Ovary (tissue), 9 donors: Measurements from ENCODE around the gene RASA2. TPM values are rescaled to one million over a fixed set of nuclear protein-coding genes. Genes with fewer than 3 reads are reported as not detected.

ENCODE experiments used
- DNase-seq, 5 donors: peaks; one replicate each; pipeline ENCODE4 v3.0.0-alpha.2; 2019 to 2020
- H3K27ac ChIP-seq, 2 donors: fragments of 200-600 bp; one replicate each; pipeline versions ENCODE4 v1.5.1 to v1.8.0; 2019 to 2022
- H3K27me3 ChIP-seq: fragments of 200-600 bp; one replicate; pipeline ENCODE4 v1.8.0; 2022
- H3K36me3 ChIP-seq: fragments of 200-600 bp; sonication (generic); one replicate; pipeline ENCODE4 v1.5.1; 2019
- H3K4me1 ChIP-seq: one replicate; pipeline ENCODE4 v1.8.1; 2013; ENCODE audit warnings: mild to moderate bottlenecking, moderate library complexity; ENCODE audit not compliant: insufficient read depth
- H3K4me3 ChIP-seq: fragments of 200-600 bp; sonication (generic); one replicate; pipeline ENCODE4 v1.5.1; 2017
- H3K9me3 ChIP-seq, 2 donors: fragments of 200-600 bp in 1 of 2; sonication (generic) in 1 of 2; one replicate each; pipeline versions ENCODE4 v1.5.1 to v1.8.1; 2013 to 2019; ENCODE audit warnings: mild to moderate bottlenecking in 1 of 2, moderate library complexity in 1 of 2
- CTCF ChIP-seq, 3 donors: fragments of 450-650 bp in 2 of 3; fragments of 200-600 bp in 1 of 3; IDR thresholded peaks; one replicate each; pipeline versions ENCODE4 v1.5.1 to v1.8.0; 2016 to 2022; ENCODE audit warnings: antibody characterized with exemption in 3 of 3, mild to moderate bottlenecking in 1 of 3
- EP300 ChIP-seq: sonication (generic); formaldehyde crosslinking; IDR thresholded peaks from one replicate; pipeline ENCODE4 v1.6.1; 2017; ENCODE audit warnings: antibody characterized with exemption
- POLR2A ChIP-seq: fragments of 450-650 bp; IDR thresholded peaks from one replicate; pipeline ENCODE4 v1.6.1; 2017; ENCODE audit warnings: antibody characterized with exemption, mild to moderate bottlenecking, moderate library complexity
- WGBS, 3 donors: extraction: QIAGEN DNeasy Blood & Tissue Kit in 1 of 3; methylation state at CpG; one replicate each; pipeline versions ENCODE4 v1.1.5 to v1.1.7; 2013 to 2017; 5-methylcytosine and 5-hydroxymethylcytosine counted together
- intact Hi-C, 4 donors: fragments of 100-400 bp; cut with DNase I; formaldehyde crosslinking; loops; one replicate each; pipeline versions ENCODE4 v1.11.0 to v1.15.1; 2022 to 2023
- polyA plus RNA-seq, 2 donors: library from polyadenylated mRNA; stranded (reverse); fragments of 200-250 nt in 1 of 2; fragments of 350-450 nt in 1 of 2; fragmentation: Illumina TruSeq in 1 of 2; extraction: RNeasy Lipid Tissue Mini Kit (QIAGEN cat#74804) in 1 of 2; gene quantifications; one replicate each; pipeline ENCODE4 v1.2.3, GENCODE V29; 2013 to 2014
- total RNA-seq, 7 donors: library from RNA; depleted of rRNA in 2 of 7; stranded (reverse); fragments of >200 nt in 2 of 7; fragmentation: NEBNext Ultra II Directional in 3 of 7; extraction: Animal tissue kit (Norgen Biotek cat#: 25700) in 3 of 7; gene quantifications; one replicate each; pipeline versions ENCODE4 v1.1.0 to v1.2.4, GENCODE V29; 2016 to 2023
- donor health status: DM: no; HTN: no; CAD: no; lungs with moderate emphysema.
- donor health status: DM: no; HTN: no; CAD: no.
- donor health status: Bipolar disorder and iron deficiency.
- donor health status: DM: yes; HTN: yes; CAD: no.
- donor health status: DM: no; HTN: no; CAD: no.
- donor health status: DM: yes; HTN: yes; CAD: no.

RASA2 gene
- total and polyA plus RNA-seq, 9 donors: 6.9 to 28.1 (median 17.6) TPM

GRCh38 chr3:141648055-141648910, 161.5 kb downstream of the RASA2 start:
- TF ChIP-seq POLR2A (no peak), CTCF (IDR thresholded peaks at IDR 0.05) (no peak)
- DNase-seq: no peak
- Histone ChIP-seq H3K4me3 (no peak overlapping the region), H3K27me3 (no peaks in the 10 kb centered on the region), H3K36me3 (no peaks in the 10 kb centered on the region), H3K4me1 (peaks cover 6% of the 10 kb centered on the region), H3K9me3 (no peaks in the 10 kb centered on the region), H3K27ac (no peak overlapping the region)
- WGBS, 3 donors: 74 to 88% (median 80%) methylated on average over 9 of the region's 9 CpGs
- intact Hi-C loops: no loop called here

- Histone ChIP-seq H3K27ac (no peak overlapping the region), H3K27me3 (no peaks in the 10 kb centered on the region), H3K4me3 (no peak overlapping the region), H3K9me3 (no peaks in the 10 kb centered on the region), H3K36me3 (no peaks in the 10 kb centered on the region), H3K4me1 (peaks cover 6% of the 10 kb centered on the region)
- intact Hi-C loops: no loop called here
- TF ChIP-seq CTCF (IDR thresholded peaks at IDR 0.05) (no peak), POLR2A (no peak), EP300 (no peak)
- DNase-seq: no peak
- 35 to 71% (median 36%) methylated on average over 3 of the region's 3 CpGs for WGBS, 3 donors
Observed at GRCh38 chr3:141649871-141650270, 163.0 kb downstream of the RASA2 start.

DNA sequence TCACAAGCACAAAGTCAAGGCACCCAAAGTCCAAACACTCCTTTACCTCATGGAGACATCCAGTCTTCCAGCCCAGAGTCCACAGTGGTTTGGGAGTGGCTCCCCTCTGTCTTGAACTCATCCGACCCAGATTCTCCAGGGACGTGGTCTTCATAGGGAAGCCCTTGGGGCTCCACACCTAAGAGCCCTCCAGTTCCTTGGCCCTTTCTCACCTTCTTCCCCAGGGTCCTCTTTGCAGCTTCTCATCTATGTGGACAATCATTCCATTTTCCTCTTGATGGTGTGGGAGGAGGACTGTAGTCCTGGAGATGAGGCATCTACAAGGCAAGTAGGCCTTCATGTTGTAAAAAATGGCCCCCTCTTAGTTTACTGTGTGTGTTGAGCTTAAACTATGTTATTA, 164.0 kb downstream of the RASA2 start:
- H3K4me1 ChIP-seq: peaks cover 3% of the 10 kb centered on the region
- no peaks in the 10 kb centered on the region for H3K27me3 ChIP-seq
- H3K36me3 ChIP-seq: no peaks in the 10 kb centered on the region
- TF ChIP-seq POLR2A (no peak), EP300 (no peak), CTCF (IDR thresholded peaks at IDR 0.05) (no peak)
- no peak overlapping the region for H3K4me3 ChIP-seq
- intact Hi-C loops: no loop called here
- no peak overlapping the region for H3K27ac ChIP-seq
- 93 to 98% (median 96%) methylated on average over 2 of the region's 2 CpGs for WGBS, 3 donors
- H3K9me3 ChIP-seq: no peaks in the 10 kb centered on the region
- DNase-seq: no peak

DNA sequence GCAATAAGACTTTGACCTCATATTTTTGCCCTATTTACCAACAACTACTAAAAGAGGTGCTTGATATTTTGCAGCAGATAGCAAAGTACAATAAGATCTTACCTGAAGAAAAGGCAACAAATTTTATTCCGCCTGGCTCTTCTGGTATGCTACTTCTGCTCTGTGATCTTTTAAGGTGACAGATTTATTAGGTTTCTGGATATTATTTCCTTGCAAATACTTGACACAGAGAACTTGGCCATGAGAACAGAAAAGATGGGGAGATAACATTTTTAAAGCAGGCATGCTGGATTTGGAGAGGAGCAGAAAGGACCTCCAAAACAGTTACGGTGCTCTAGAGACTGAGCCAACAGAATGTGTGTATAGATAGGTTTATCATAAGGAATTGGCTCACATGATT, 164.6 kb downstream of the RASA2 start:
- Histone ChIP-seq H3K36me3 (no peaks in the 10 kb centered on the region), H3K27ac (no peak overlapping the region), H3K4me3 (no peak overlapping the region), H3K4me1 (peaks cover 3% of the 10 kb centered on the region), H3K9me3 (no peaks in the 10 kb centered on the region), H3K27me3 (no peaks in the 10 kb centered on the region)
- DNase-seq: no peak
- intact Hi-C loops: no loop called here
- 45 to 84% (median 46%) methylated on average over 2 of the region's 2 CpGs for WGBS, 3 donors
- TF ChIP-seq CTCF (IDR thresholded peaks at IDR 0.05) (no peak), EP300 (no peak), POLR2A (no peak)
